HG03378 (cell line): Measurements from ENCODE around the gene PRTFDC1.
"Not testable (repeated sequence)": the region's sequence is repeated elsewhere in the genome, so short reads cannot be mapped to it uniquely, and the experiment has no call there.

Experiments
- ATAC-seq: cut with Tn5 transposase; IDR thresholded peaks from one replicate; pipeline ENCODE4 v1.9.1; 2021; ENCODE audit warnings: mild to moderate bottlenecking, moderate library complexity; ENCODE audit not compliant: unreplicated experiment

Gene PRTFDC1

DNA sequence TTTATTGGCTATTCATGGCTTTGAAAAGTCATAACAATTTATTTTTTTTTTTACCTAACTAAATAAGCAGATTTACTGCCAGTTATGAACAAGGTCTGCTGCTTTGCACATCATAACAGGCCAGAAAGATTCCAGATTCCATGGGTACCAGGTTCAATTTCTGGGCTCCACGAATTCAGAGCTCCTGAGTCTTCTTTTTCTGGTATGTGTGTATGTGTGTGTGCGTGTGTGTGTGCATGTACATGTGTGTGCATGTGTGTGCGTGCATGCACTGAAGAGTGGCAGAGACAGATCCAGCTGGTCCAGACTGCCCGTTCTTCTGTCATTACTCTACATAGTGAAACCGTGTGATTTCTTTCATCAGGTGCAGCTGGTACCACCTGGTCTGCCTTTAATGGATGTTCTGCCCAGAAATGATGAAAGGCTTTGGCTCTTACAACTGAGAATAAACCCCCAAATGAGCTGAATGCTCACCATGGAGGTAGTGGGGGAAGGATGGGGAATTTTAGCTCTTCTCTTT is 14.6 kb upstream of the PRTFDC1 start:
- ATAC-seq: no peak

DNA sequence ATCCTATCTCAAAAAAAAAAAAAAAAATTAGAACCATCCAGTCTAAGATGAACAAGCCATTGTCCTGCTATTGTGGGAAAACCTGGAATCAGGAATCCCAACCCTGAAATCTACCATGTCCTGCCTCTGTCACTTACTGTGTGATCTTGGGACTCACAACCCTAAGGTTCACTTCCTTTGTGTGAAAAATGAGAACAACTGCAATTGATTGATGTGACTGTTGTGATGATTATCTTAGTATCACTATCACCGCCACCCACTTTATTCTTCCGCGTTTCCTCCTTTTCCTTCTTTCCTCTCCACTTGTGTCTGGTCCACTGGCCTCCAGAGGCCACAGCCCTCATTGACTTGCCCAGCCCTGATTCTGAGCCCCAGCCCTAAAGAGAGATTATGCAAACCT is 12.6 kb upstream of the PRTFDC1 start:
- ATAC-seq: no peak

DNA sequence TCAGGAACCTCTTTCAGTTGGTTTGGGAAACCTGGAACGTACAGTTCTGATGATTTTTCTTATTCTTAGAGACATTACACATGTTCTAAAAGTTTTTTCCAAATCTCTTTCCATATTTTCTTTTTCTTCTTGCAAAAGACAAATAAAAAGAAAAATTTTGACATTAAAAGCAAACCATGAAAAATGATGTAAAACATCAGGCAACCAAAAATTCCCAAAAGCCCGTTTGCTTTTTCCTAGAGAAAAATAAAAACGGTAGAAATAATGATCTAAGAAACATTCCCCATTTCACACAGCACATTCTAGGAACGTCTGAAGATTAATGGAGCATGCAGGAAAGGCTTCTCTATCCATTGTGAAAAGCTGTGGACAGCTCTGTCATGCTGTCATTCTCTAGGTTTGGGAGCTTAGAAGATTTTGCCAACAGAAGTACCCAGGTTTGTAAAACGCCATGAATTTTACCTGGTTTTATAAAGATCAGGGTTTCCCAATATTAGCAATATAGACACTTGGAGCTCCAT is 11.2 kb upstream of the PRTFDC1 start:
- no peak for ATAC-seq

DNA sequence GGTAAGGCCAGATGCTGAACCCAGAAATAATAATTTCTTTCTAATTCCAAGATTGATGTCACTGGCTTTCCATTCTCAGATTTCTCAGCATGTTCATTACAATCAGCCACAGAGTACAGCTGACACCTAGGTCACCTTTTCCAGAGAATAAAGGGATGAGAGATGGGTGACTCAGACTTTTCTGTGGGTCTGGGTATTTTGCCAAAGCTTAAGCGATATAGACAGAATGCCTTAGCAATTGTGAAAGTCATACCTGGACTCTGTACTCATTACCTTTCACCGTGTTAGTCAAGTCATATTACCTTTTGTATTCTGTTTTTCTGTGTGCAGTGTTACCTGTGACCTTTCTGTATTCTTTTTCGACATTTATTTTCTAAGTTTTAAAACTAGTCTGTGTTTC is 10.6 kb upstream of the PRTFDC1 start:
- no peak for ATAC-seq

DNA sequence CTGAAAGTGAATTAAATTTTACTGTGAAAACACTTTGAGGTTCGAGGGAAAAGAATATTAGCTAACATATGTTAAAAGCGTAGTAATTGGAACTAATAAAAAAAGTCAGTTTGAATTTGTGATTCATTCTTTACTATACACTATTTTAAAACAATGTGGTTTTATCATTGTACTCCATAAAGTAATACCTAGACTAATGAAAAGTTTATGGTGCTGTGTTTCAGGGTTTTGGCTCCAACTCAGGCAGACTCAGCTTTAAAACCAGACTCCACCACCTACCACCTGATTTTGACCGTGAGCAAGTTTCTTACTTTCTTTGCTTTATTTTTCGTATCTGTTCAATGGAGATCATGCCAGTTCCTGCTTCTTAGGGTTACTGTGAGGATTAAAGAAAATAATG is 9.2 kb upstream of the PRTFDC1 start:
- no peak for ATAC-seq

DNA sequence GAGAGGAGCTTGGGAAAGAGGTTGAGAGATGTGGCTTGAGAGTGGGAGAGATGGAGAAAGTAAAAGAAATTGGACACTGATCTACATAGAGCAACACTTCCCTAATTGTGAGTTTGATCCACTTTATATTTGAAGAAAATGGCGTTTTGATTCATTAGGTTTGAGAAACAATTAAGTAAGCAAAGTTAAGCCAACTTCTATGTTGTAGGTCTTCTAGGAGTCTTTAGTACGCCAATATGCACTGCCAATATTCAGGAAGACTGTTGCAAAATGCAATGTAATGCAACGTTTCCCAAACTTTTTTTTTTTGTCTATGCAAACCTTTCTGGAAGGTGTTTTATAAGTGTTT is 7.0 kb upstream of the PRTFDC1 start:
- no peak for ATAC-seq

DNA sequence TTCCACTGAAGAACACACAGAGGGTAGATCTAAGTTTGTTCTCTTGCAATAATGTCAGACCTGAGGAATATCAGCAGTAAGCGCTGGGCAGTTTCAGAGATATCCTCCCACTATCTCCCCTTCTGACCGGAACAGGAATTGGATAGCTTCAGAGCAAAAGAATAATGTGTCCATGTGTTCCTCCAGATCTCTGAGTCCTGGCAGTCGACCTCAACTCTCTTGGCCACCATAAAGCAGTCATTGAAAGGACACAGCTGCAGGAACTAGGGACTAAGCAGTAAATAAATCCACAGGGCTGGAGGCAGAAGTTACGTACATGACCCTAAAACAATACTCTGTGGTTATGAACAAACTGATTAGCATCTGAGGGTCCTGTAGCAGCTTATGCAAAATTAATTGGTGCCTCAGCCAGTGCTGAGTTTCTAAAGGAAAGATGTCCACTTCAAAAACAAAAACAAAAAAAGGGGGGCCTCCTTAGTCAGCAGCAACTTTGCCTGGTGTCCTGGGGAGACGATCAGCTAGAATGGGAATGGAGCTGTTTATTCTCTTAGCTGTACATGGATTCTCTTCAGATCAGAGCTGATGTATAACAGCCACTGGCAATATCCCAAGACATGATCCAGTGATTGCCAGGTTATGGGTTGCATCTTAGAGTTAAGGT is 6.4 kb upstream of the PRTFDC1 start:
- ATAC-seq: no peak

DNA sequence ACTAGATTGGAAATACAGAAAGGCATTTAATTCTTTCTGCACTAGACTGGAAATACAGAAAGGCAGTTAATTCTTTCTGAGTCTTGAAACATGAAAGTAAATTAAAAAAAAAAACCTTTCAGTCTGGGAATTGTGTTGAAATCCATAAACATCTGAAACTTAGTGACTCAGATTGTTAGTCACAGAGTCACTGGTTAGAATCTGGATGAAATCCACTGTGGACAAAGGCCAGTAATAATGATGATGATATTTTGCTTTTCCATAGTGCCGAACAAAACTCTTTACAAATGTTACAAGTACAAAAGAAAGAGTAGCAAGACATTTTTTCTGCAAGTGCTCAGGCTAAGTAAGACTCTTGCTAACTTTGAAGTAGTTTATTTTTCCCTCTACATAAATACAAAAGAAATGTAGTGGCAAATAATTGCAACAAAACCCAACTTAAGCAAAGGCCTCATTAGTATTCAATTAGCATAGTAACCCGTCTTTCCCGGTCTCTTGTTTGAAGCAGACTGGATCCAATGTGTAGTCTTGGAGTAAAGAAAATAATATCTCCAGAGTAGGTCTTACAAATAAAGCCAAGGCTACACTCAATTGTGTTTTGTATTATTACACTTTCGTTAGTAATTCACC is 5.8 kb upstream of the PRTFDC1 start:
- ATAC-seq: no peak

DNA sequence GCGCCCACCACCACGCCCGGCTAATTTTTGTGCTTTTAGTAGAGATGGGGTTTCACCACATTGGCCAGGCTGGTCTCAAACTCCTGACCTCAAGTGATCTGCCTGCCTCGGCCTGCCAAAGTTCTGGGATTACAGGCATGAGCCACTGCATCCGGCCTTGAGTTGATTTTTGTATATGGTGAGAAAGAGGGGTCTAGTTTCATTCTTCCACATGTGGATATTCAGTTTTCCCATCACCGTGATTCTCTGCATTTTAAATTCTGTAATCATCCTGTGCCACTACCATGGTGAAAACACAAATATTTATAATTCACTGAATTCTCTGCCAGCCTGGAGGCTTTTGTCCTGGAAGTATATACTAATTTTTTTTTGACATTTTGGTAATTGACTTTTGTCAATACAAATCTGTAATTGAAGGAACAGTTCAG is 5.2 kb upstream of the PRTFDC1 start:
- ATAC-seq: not testable (repeated sequence)

DNA sequence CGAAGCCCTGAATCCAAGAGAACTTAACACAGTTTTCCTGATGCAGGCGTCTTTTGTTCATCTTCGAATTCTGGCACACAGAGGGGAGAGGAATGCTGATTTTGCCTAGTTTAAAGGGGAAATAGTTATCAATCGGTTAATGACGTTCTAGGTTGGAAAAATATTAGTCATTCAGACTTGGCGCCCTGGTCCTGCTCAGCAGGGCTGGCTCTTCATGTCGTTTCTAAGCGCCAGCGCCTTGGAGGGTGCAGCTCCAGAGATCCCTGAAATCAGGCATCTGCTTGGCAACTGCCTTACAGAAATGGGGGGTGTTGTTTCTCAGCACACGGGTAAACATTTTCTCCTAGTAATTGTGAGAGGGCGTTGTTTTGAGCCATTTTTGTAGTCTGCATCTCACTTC is 1.3 kb upstream of the PRTFDC1 start:
- no peak for ATAC-seq

DNA sequence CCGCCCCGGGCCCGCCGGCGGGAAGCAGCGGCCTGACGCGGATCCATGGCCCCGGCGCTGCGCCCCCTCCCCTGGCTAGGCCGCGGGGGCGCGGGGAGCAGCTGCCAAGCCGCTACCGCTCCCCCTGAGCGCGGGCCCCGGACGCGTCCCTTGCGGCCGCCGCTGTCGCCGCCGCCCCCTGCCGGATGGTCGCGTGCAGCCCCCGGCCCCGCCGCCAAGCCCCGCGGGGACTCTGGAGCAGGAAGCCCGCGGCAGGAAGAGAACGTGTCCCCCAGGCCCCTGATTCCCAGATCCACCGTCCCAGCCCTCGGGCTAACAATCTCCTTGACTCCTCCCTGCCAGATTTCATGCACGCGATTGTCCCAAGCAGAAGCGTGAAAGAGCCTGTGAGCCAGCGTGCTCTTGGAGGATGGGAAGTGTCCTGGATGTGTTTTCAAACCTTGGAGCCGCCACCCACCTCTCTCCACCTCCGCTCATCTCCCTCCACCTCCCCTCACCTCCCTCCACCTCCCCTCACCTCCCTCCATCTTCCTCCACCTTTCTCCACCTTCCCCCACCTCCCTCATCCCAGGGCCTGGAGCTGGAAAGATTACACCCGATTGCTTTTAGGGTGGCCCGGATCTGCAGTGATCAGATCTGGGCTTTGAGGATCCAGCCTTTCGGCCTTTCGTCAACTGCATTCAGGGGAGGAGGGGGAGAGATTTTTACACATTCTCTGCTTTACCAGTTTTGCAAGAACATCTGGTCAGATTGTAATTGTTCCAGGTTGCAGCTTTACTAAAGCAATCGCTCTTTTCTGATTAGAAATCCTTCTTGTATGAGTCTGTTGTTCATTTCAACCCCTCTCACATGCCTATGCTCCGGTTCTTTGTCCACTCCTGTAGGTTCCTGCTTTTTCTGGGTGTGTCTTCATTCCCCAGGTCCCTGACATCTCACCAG is 570 bp upstream of the PRTFDC1 start:
- ATAC-seq: no peak

DNA sequence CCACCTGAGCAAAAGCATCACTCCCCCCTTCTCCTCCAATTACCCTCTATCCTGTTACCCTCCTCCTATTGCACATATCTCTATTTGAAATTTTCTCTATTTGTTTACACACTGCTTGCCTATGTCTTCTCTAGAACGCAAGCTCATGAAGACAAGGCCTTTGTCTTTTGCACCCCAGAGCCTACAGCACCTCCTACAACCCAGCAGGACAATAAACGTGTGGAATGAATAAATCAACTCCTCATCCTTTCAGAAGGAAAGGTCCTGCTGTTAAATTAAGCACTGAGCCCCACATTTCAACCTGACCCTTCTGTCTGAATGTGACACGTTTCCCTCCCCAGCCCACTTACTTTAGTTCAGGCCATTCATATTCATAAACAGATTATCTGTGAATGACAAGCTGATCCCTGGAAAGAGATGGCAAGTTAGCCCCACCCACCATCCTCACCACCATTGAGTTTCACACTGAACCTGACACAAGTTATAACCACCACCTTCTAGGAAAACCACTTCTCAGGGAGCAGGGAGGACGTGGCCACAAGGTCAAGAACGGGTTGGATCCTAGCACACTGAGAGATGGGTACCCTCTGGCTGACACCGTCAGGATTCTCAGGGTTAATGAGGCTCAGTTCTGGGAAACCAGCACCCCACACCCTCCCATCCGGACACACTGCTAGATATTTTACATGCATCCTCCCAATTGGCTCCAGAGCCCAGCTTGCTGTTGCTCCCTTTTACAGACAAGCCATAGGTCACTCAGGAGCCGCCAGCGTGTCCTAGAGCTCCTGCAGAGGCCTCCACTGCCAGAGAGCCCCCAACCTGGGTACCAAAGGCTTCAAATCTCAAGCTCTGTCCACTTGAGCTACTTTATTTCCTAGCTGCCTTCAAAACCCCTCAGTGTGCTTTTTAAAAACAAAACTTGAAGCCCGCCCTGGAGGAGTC is 934 bp downstream of the PRTFDC1 start:
- ATAC-seq: no peak

DNA sequence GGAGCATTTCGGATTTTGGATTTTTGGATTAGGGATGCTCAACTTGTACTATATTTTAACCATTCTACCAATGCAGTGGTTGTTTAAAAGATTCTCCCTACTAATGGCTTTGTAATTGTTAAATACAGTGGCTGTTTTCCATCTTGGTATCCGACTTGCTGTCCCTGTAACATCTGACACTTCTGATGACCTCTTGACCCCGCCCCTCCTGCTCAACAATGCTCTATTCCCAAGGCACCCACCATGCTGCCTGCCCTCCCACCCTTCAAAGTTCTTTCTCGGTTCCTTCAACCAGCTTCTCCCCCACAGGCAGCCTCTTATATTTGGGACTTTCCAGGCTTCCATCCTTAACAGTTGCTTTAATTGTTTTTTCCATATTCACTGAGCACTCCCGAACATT is 2.0 kb downstream of the PRTFDC1 start:
- ATAC-seq: no peak

DNA sequence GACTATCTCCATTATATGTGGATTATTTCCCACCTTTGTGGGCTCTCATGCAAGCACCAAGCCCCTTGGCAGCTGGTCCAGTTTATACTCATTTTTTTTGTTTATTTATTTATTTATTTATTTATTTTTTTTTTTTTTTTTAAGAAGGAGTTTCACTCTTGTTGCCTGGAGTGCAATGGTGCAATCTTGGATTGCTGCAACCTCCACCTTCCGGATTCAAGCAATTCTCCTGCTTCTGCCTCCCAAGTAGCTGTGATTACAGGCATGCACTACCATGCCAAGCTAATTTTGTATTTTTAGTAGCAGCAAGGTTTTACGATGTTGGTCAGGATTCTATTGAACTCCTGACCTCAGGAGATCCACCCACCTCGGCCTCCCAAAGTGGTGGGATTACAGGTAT is 2.8 kb downstream of the PRTFDC1 start:
- ATAC-seq: no peak

DNA sequence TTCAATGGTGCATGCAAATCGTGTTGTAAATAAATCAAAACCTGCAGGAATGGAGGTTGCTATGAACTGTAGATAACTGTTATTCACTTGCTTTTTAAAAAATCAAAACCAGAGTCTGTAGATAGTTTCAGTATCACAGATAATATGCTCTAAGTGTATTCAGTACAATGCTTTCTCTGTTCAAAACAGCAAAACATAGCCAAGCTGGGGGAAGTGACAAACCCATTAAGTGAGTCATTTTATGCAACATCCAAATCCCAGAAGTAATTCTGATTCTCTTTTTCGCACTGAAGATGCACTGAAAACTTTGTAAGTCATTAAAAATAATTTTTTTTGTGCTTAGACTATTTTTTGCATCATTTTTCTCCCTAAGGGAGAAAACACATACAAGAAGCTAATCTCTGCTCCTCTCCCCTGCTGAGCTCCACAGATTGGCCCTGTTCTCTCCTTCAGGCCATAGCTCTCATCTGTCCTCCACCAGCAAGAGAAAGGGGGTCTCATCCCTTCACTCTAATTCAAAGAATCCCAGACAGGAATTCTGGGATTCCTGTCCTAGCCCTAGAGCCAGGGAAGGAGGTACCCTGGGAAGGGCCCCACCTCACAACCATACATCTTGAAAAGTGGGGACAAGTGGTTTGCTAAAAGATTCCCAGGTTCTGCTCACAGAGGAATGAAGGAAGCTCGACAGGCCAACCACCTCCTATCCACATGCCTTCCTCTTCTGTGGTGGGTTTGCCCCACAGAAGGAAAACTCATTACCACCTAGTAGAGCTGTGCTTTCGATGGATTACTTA is 4.9 kb downstream of the PRTFDC1 start:
- peak; percentile 71 for ATAC-seq

DNA sequence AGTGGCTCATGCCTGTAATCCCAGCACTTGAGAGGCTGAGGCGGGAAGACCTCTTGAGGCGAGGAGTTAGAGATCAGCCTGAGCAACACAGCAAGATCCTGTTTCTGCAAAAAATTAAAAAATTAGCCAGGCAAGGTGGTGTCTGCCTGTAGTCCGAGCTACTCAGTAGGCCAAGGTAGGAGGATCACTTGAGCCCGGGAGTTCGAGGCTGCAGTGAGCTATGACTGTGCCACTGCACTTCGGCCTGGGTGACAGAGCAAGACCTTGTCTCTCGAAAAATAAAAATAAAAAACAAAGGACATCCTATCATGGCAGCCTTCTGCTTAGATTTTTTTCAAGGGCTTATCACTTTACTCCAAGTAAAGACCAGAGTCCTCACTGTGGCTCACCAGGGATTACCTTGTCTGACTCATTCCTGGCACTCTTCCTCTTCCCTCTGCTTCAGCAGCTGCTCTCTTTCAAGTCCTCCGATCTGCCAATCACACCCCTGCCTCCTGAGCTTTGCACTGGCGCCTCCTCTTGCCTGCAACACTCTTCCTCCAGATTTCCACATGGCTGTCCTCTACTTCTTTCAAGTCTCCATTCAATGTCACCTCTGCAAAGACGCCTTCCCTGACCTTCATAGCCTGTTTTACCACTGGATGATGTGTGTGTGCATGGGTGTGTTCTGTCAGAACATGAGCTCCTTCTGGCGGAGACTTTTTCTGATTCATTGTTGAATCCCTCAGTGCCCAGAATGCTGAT is 7.7 kb downstream of the PRTFDC1 start:
- ATAC-seq: no peak

DNA sequence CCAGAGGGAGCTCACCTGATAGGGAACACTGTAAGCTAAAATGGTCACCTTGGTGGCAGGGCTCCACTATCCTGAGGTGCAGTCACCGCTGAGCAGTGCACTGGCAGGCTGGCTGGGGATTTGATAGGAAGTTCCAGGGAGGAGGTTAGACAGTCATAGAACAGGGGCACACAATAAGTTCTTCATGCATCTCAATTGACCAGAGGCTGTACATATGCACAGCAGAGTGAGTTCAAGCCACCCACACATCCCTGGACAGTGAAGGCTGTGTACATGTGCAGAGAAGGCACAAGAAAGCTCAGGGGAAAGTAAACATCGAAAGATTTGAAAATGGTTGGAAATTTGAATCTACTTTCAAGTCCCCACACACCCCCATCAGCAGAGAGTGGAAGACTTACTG is 13.9 kb downstream of the PRTFDC1 start:
- no peak for ATAC-seq

DNA sequence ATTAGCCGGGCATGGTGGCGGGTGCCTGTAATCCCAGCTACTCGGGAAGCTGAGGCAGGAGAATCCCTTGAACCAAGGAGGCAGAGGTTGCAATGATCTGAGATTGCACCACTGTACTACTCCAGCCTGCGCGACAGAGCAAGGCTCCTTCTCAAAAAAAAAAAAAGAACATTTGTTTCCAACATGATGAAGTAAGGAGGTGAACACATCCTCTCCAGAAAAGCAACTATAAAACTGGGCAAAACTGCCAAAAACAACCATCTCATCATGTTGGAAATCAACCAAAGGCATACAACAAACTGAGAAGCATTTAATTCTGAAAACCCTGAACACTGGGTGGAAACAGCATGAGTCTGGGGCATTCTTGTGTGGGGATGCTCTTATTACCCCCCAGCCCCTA is 14.3 kb downstream of the PRTFDC1 start:
- ATAC-seq: no peak
